ENCODE data around the gene GSTO1. TPM values are rescaled to one million over a fixed set of nuclear protein-coding genes. Genes with fewer than 3 reads are reported as not detected.

Gene GSTO1
- total and polyA plus RNA-seq, 2 experiments from 2014 or later, result 143 to 387 TPM

- peak overlapping the region; percentile 50 for H3K4me2 ChIP-seq (ENCODE audit: unreplicated experiment)
- H3K36me3 ChIP-seq (ENCODE audit: low read depth), result peaks cover 19% of the 10 kb centered on the region; the same call in 1 of the 2 replicates
- H4K20me1 ChIP-seq (ENCODE audit: insufficient read depth), result no peaks in the 10 kb centered on the region
- no peak overlapping the region for H2AFZ ChIP-seq
- DNase-seq, result peak; percentile 97
- H3K9me2 ChIP-seq (ENCODE audit: insufficient read depth), result no peaks in the 10 kb centered on the region
- no peak for TF ChIP-seq EZH2phosphoT487 (IDR thresholded peaks at IDR 0.05; ENCODE audit: insufficient read depth, low read depth)
- no peak for TF ChIP-seq EZH2 (IDR thresholded peaks at IDR 0.05; ENCODE audit: insufficient read depth, poor library complexity, severe bottlenecking)
- no peaks in the 10 kb centered on the region for H3K27me3 ChIP-seq (replicated peaks; ENCODE audit: insufficient read depth)
- H3F3A ChIP-seq (ENCODE audit: insufficient read depth), result peaks cover 43% of the 10 kb centered on the region
- in situ Hi-C loops (cut with MboI), result no loop called here
- H3K9ac ChIP-seq, result peak overlapping the region; percentile 47
- H3K9me3 ChIP-seq (ENCODE audit: low read depth), result no peaks in the 10 kb centered on the region
- H3K79me2 ChIP-seq (ENCODE audit: insufficient read depth), result peaks cover 65% of the 10 kb centered on the region
- no peak overlapping the region for H3K4me3 ChIP-seq
- peak overlapping the region; percentile 72 for H3K27ac ChIP-seq
- H3K4me1 ChIP-seq (ENCODE audit: insufficient read depth), result peaks cover 20% of the 10 kb centered on the region
- 44 to 52% methylated on average over 13 to 15 of the region's 15 CpGs for WGBS, 2 experiments (ENCODE audit: low coverage in 1 of 2, low lambda C conversion rate in 2 of 2, missing lambda C conversion rate in 2 of 2)
Observed at GRCh38 chr10:104309980-104310978, 55.6 kb downstream of the GSTO1 start.

- H3K9ac ChIP-seq, result no peak overlapping the region
- H3K79me2 ChIP-seq (ENCODE audit: insufficient read depth), result peaks cover 75% of the 10 kb centered on the region
- in situ Hi-C loops (cut with MboI), result no loop called here
- no peak overlapping the region for H3K4me2 ChIP-seq (ENCODE audit: unreplicated experiment)
- peaks cover 19% of the 10 kb centered on the region; the same call in 1 of the 2 replicates for H3K36me3 ChIP-seq (ENCODE audit: low read depth)
- peaks cover 21% of the 10 kb centered on the region for H3K4me1 ChIP-seq (ENCODE audit: insufficient read depth)
- H3K9me2 ChIP-seq (ENCODE audit: insufficient read depth), result no peaks in the 10 kb centered on the region
- no peak overlapping the region for H3K4me3 ChIP-seq
- no peak overlapping the region for H2AFZ ChIP-seq
- H3K9me3 ChIP-seq (ENCODE audit: low read depth), result no peaks in the 10 kb centered on the region
- no peak for DNase-seq
- WGBS, 2 experiments (ENCODE audit: low coverage in 1 of 2, low lambda C conversion rate in 2 of 2, missing lambda C conversion rate in 2 of 2), result 87 to 90% methylated on average over 4 to 5 of the region's 5 CpGs
- TF ChIP-seq EZH2 (IDR thresholded peaks at IDR 0.05; ENCODE audit: insufficient read depth, poor library complexity, severe bottlenecking) (no peak), EZH2phosphoT487 (IDR thresholded peaks at IDR 0.05; ENCODE audit: insufficient read depth, low read depth) (no peak)
- H3F3A ChIP-seq (ENCODE audit: insufficient read depth), result peaks cover 37% of the 10 kb centered on the region
- no peaks in the 10 kb centered on the region for H3K27me3 ChIP-seq (replicated peaks; ENCODE audit: insufficient read depth)
- no peaks in the 10 kb centered on the region for H4K20me1 ChIP-seq (ENCODE audit: insufficient read depth)
- H3K27ac ChIP-seq, result peak overlapping the region; percentile 14
Observed at GRCh38 chr10:104311184-104311720, 56.6 kb downstream of the GSTO1 start.

GRCh38 chr10:104314591-104315485, 60.1 kb downstream of the GSTO1 start:
- H3K4me3 ChIP-seq, result no peak overlapping the region
- no peak overlapping the region for H3K9ac ChIP-seq
- TF ChIP-seq EZH2 (IDR thresholded peaks at IDR 0.05; ENCODE audit: insufficient read depth, poor library complexity, severe bottlenecking) (no peak), EZH2phosphoT487 (IDR thresholded peaks at IDR 0.05; ENCODE audit: insufficient read depth, low read depth) (no peak)
- no peak overlapping the region for H3K4me2 ChIP-seq (ENCODE audit: unreplicated experiment)
- peaks cover 34% of the 10 kb centered on the region for H3K4me1 ChIP-seq (ENCODE audit: insufficient read depth)
- in situ Hi-C loops (cut with MboI), result no loop called here
- H3K79me2 ChIP-seq (ENCODE audit: insufficient read depth), result peaks cover 97% of the 10 kb centered on the region
- no peak overlapping the region for H2AFZ ChIP-seq
- DNase-seq, result no peak
- peaks cover 9% of the 10 kb centered on the region; the same call in 1 of the 2 replicates for H3K36me3 ChIP-seq (ENCODE audit: low read depth)
- no peaks in the 10 kb centered on the region for H4K20me1 ChIP-seq (ENCODE audit: insufficient read depth)
- peaks cover 37% of the 10 kb centered on the region for H3F3A ChIP-seq (ENCODE audit: insufficient read depth)
- H3K9me3 ChIP-seq (ENCODE audit: low read depth), result no peaks in the 10 kb centered on the region
- no peaks in the 10 kb centered on the region for H3K27me3 ChIP-seq (replicated peaks; ENCODE audit: insufficient read depth)
- no peaks in the 10 kb centered on the region for H3K9me2 ChIP-seq (ENCODE audit: insufficient read depth)
- WGBS, 2 experiments (ENCODE audit: low coverage in 1 of 2, low lambda C conversion rate in 2 of 2, missing lambda C conversion rate in 2 of 2), result 94 to 95% methylated on average over 38 to 43 of the region's 43 CpGs
- H3K27ac ChIP-seq, result no peak overlapping the region

- Histone ChIP-seq H3K79me2 (ENCODE audit: insufficient read depth) (peaks cover 100% of the 10 kb centered on the region), H3K9me2 (ENCODE audit: insufficient read depth) (no peaks in the 10 kb centered on the region), H3K4me3 (no peak overlapping the region), H3K4me2 (ENCODE audit: unreplicated experiment) (no peak overlapping the region), H4K20me1 (ENCODE audit: insufficient read depth) (no peaks in the 10 kb centered on the region), H3K36me3 (ENCODE audit: low read depth) (peaks cover 10% of the 10 kb centered on the region; the same call in 1 of the 2 replicates), H3K9ac (no peak overlapping the region), H3F3A (ENCODE audit: insufficient read depth) (peaks cover 32% of the 10 kb centered on the region), H2AFZ (no peak overlapping the region), H3K27ac (no peak overlapping the region), H3K27me3 (replicated peaks; ENCODE audit: insufficient read depth) (no peaks in the 10 kb centered on the region), H3K9me3 (ENCODE audit: low read depth) (no peaks in the 10 kb centered on the region), H3K4me1 (ENCODE audit: insufficient read depth) (peaks cover 33% of the 10 kb centered on the region)
- in situ Hi-C loops (cut with MboI), result no loop called here
- TF ChIP-seq EZH2phosphoT487 (IDR thresholded peaks at IDR 0.05; ENCODE audit: insufficient read depth, low read depth) (no peak), EZH2 (IDR thresholded peaks at IDR 0.05; ENCODE audit: insufficient read depth, poor library complexity, severe bottlenecking) (no peak)
- no peak for DNase-seq
- 97 to 99% methylated on average over 18 to 20 of the region's 22 CpGs for WGBS, 2 experiments (ENCODE audit: low coverage in 1 of 2, low lambda C conversion rate in 2 of 2, missing lambda C conversion rate in 2 of 2)
Observed at GRCh38 chr10:104315486-104315921, 60.8 kb downstream of the GSTO1 start.
